IPS-NIHi7 (cell line): ENCODE data around the gene PAX9.

ENCODE experiments used
- DNase-seq: peaks from one replicate; pipeline ENCODE4 v3.0.0; 2012; ENCODE audit warnings: mixed read lengths; ENCODE audit errors: extremely low spot score

PAX9 gene

DNA sequence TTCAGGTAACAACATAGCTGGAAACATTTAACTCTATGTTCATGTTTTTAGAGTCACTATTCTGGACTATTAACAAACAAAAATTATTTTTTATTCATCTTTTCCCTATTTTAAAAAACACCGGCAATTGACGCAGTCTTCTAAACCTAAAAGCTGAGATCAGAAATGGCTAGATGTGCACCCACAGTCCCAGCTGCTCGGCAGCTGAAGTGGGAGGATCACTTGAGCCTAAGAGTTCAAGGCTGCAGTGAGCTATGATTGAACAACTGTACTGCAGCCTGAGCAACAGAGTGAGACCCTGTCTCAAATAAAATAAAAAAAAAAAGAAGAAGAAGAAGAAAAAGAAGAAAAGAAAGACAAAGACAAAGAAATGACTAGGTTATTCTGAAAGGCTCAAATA lies 64.5 kb downstream of the PAX9 start:
- no peak for DNase-seq
